Measurements from ENCODE around the gene LDHAL6B.

- TF ChIP-seq CTCF (IDR thresholded peaks at IDR 0.05) (no peak), POLR2A (IDR thresholded peaks at IDR 0.05) (no peak), POLR2AphosphoS5 (IDR thresholded peaks at IDR 0.05) (no peak), EP300 (IDR thresholded peaks at IDR 0.05) (no peak)
These were observed 39.9 kb upstream of the LDHAL6B start for GRCh38 chr15:59166601-59167265.
